Lower leg skin (tissue), 3 donors: ENCODE data around the gene DHRSX.

ENCODE experiments used
- CTCF ChIP-seq, 3 donors: fragments of 450-650 bp; IDR thresholded peaks; one replicate each; pipeline ENCODE4 v1.5.1; 2016; ENCODE audit warnings: antibody characterized with exemption in 3 of 3, mild to moderate bottlenecking in 3 of 3, moderate library complexity in 2 of 3
- POLR2A ChIP-seq, 2 donors: fragments of 450-650 bp; IDR thresholded peaks; one replicate each; pipeline ENCODE4 v1.6.1; 2016 to 2017; ENCODE audit warnings: antibody characterized with exemption in 2 of 2, mild to moderate bottlenecking in 1 of 2, moderate library complexity in 1 of 2

- TF ChIP-seq CTCF (IDR thresholded peaks at IDR 0.05) = no peak
- TF ChIP-seq POLR2A (IDR thresholded peaks at IDR 0.05) = no peak
Observed at GRCh38 chrX:2486476-2487133, 14.2 kb downstream of the DHRSX start.
